Endothelial cell of umbilical vein (primary cell): ENCODE measurements around the gene DLGAP1.

Experiments
- CTCF ChIP-seq, 2 donors: IDR thresholded peaks; 1 replicate in 1 of 2; 2 replicates in 1 of 2; pipeline ENCODE4 v1.5.1; 2011; ENCODE audit warnings: low read length in 2 of 2, mild to moderate bottlenecking in 2 of 2, moderate library complexity in 2 of 2, control low read depth in 1 of 2, inconsistent platforms in 1 of 2, low read depth in 1 of 2; ENCODE audit not compliant: insufficient read depth in 1 of 2; ENCODE audit errors: extremely low read depth in 1 of 2
- EZH2 ChIP-seq: IDR thresholded peaks from 2 replicates; pipeline ENCODE4 v1.6.1; 2012; ENCODE audit warnings: borderline replicate concordance, low read depth, mild to moderate bottlenecking, moderate library complexity, low read length, inconsistent platforms; ENCODE audit not compliant: severe bottlenecking
- FOS ChIP-seq: IDR thresholded peaks from 2 replicates; pipeline ENCODE4 v1.6.1; 2011; ENCODE audit warnings: mild to moderate bottlenecking, low read length, moderate library complexity, borderline replicate concordance; ENCODE audit not compliant: insufficient read depth
- GATA2 ChIP-seq: IDR thresholded peaks from 2 replicates; pipeline ENCODE4 v1.7.0; 2011; ENCODE audit warnings: low read depth, mild to moderate bottlenecking, moderate library complexity, mixed read lengths, low read length; ENCODE audit not compliant: insufficient read length, insufficient read depth
- MYC ChIP-seq: IDR thresholded peaks from one replicate; pipeline ENCODE4 v1.6.1; 2011; ENCODE audit warnings: mild to moderate bottlenecking, low read depth, low read length
- POLR2A ChIP-seq: IDR thresholded peaks from 2 replicates; pipeline ENCODE4 v1.6.1; 2012; ENCODE audit warnings: low read depth, mild to moderate bottlenecking, control low read depth, low read length
- POLR2AphosphoS5 ChIP-seq: IDR thresholded peaks from 2 replicates; pipeline ENCODE4 v1.6.1; 2012; ENCODE audit warnings: low read depth, mild to moderate bottlenecking, control low read depth, low read length, moderate library complexity; ENCODE audit not compliant: insufficient read depth
- TF ChIP-seq, protein P1 (sequence below): IDR thresholded peaks from 2 replicates; pipeline ENCODE4 v1.6.1; 2011; ENCODE audit not compliant: insufficient read depth, insufficient read length

DNA sequence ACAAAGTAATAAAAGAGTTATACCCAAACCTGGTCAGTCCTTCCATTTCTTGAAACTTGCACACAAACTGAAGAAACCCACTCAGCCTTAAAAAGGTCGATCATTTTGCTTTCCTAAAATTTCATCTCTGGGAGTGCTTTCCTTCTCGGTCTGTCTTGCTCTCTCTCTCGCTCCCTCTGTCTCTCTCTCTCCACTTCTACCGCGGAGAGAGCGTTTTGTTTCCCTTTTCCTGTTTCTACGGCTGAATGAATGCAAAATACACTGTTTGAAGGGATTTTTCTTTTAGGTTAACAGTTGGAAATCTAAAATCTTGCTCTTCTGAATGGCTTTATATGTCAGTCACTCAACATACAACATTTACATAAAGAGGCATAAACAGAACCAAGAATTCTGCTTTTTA lies 581.0 kb downstream of the DLGAP1 start:
- TF ChIP-seq, protein P1, sequence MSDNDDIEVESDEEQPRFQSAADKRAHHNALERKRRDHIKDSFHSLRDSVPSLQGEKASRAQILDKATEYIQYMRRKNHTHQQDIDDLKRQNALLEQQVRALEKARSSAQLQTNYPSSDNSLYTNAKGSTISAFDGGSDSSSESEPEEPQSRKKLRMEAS, result no peak
- TF ChIP-seq MYC (no peak), CTCF (IDR thresholded peaks at IDR 0.05; ENCODE audit: extremely low read depth in 1 of 2, insufficient read depth in 1 of 2, low read depth in 1 of 2, low read length in 2 of 2) (no peak), POLR2A (no peak), POLR2AphosphoS5 (no peak), EZH2 (no peak), GATA2 (no peak), FOS (no peak)
